ENCODE data around the gene CSNK1G1. TPM values are rescaled to one million over a fixed set of nuclear protein-coding genes. Genes with fewer than 3 reads are reported as not detected.

The CSNK1G1 gene
- total and polyA plus RNA-seq, 2 of the 4 experiments (the other 2 are of a cell fraction): 7.4 to 29.4 TPM

GRCh38 chr15:64354688-64355344 is 1.2 kb downstream of the CSNK1G1 start:
- peak overlapping the region; percentile 94 for H2AFZ ChIP-seq (replicated peaks; ENCODE audit: low read length, poor library complexity)
- peak overlapping the region; percentile 93 for H3K23ac ChIP-seq (ENCODE audit: low read depth, low read length)
- H2AK5ac ChIP-seq (ENCODE audit: low read depth, low read length): peak overlapping the region; percentile 33; the same call in 1 of the 2 replicates
- 0 out of 2 replicates have a peak overlapping the region, but pooled peaks have one; percentile 27 for H3K56ac ChIP-seq (ENCODE audit: extremely low read depth, insufficient read depth, low read length)
- H4K5ac ChIP-seq (ENCODE audit: low read depth, low read length): peak overlapping the region; percentile 81; the same call in 1 of the 2 replicates
- H3K18ac ChIP-seq (ENCODE audit: low read depth, low read length): peak overlapping the region; percentile 60; the same call in 1 of the 2 replicates
- H3K4me3 ChIP-seq (ENCODE audit: insufficient read depth, low read depth, low read length): peak overlapping the region; percentile 62
- intact Hi-C loops (cut with micrococcal nuclease) (no loop called here), in situ Hi-C loops (cut with MboI; ENCODE audit: low sequenced_read_pairs) (no loop called here), dilution Hi-C loops (cut with HindIII; ENCODE audit: low sequenced_read_pairs, unreplicated experiment) (no loop called here)
- ChIA-PET CTCF (no interaction called here), POLR2A (ENCODE audit: unreplicated experiment) (no interaction called here)
- H2AK9ac ChIP-seq (replicated peaks; ENCODE audit: low read depth, low read length, poor library complexity): peak overlapping the region; percentile 94
- H3K4me2 ChIP-seq (ENCODE audit: low read depth, low read length): peak overlapping the region; percentile 100
- no TSS peak for BruUV-seq (replicated peaks)
- peak overlapping the region; percentile 45; the same call in 1 of the 2 replicates for H4K91ac ChIP-seq (ENCODE audit: insufficient read depth, low read depth, low read length)
- peaks cover 2% of the 10 kb centered on the region; the same call in 1 of the 2 replicates for H3K4me1 ChIP-seq (ENCODE audit: control insufficient read depth, insufficient read depth, low read length)
- H3K9me3 ChIP-seq (ENCODE audit: control insufficient read depth, insufficient read depth, low read length): no peaks in the 10 kb centered on the region
- H3K9ac ChIP-seq (ENCODE audit: low read depth, low read length): peak overlapping the region; percentile 93
- no peaks in the 10 kb centered on the region for H3K9me1 ChIP-seq (ENCODE audit: insufficient read depth, low read length)
- H2BK120ac ChIP-seq (ENCODE audit: low read depth, low read length): 0 out of 2 replicates have a peak overlapping the region, but pooled peaks have one; percentile 20
- no peaks in the 10 kb centered on the region for H3K36me3 ChIP-seq (ENCODE audit: control insufficient read depth, insufficient read depth, low read length)
- peak overlapping the region; percentile 76 for H3K4ac ChIP-seq (ENCODE audit: low read depth, low read length)
- H4K8ac ChIP-seq (ENCODE audit: low read depth in 2 of 2, low read length in 2 of 2): peak overlapping the region in 1 of 2 experiments; percentile 77; a peak in 2 of 4 replicates
- no peak for ATAC-seq (ENCODE audit: low read depth)
- TF ChIP-seq ELK1 (IDR thresholded peaks at IDR 0.05; ENCODE audit: borderline replicate concordance, low read depth, low read length): no peak
- no peak for TF ChIP-seq MXI1 (IDR thresholded peaks at IDR 0.05; ENCODE audit: borderline replicate concordance, low read depth, low read length)
- no peak for TF ChIP-seq NFE2L2 (IDR thresholded peaks at IDR 0.05; ENCODE audit: low read depth, low read length)
- no peak for TF ChIP-seq RAD21 (IDR thresholded peaks at IDR 0.05; ENCODE audit: low read length)
- TF ChIP-seq MAZ (IDR thresholded peaks at IDR 0.05; ENCODE audit: borderline replicate concordance, low read depth, low read length): no peak
- TF ChIP-seq FOS (IDR thresholded peaks at IDR 0.05; ENCODE audit: low read depth, low read length): no peak
- TF ChIP-seq, protein P1, sequence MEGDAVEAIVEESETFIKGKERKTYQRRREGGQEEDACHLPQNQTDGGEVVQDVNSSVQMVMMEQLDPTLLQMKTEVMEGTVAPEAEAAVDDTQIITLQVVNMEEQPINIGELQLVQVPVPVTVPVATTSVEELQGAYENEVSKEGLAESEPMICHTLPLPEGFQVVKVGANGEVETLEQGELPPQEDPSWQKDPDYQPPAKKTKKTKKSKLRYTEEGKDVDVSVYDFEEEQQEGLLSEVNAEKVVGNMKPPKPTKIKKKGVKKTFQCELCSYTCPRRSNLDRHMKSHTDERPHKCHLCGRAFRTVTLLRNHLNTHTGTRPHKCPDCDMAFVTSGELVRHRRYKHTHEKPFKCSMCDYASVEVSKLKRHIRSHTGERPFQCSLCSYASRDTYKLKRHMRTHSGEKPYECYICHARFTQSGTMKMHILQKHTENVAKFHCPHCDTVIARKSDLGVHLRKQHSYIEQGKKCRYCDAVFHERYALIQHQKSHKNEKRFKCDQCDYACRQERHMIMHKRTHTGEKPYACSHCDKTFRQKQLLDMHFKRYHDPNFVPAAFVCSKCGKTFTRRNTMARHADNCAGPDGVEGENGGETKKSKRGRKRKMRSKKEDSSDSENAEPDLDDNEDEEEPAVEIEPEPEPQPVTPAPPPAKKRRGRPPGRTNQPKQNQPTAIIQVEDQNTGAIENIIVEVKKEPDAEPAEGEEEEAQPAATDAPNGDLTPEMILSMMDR (conservative IDR thresholded peaks at IDR 0.05; ENCODE audit: low read depth, low read length): no peak
- no peak for TF ChIP-seq CHD1 (IDR thresholded peaks at IDR 0.05; ENCODE audit: low read depth, low read length)
- no peak for TF ChIP-seq MAFK (IDR thresholded peaks at IDR 0.05; ENCODE audit: low read depth, low read length)
- no peak for TF ChIP-seq RFX5 (IDR thresholded peaks at IDR 0.05; ENCODE audit: low read depth, low read length)
- TF ChIP-seq BHLHE40 (IDR thresholded peaks at IDR 0.05; ENCODE audit: low read depth, low read length): no peak
- TF ChIP-seq CEBPB (IDR thresholded peaks at IDR 0.05; ENCODE audit: low read depth, low read length): no peak
- TF ChIP-seq POLR2A (IDR thresholded peaks at IDR 0.05; ENCODE audit: low read depth, low read length): no peak
- no peak for TF ChIP-seq USF2 (IDR thresholded peaks at IDR 0.05; ENCODE audit: low read depth, low read length)
- no peak for TF ChIP-seq RCOR1 (IDR thresholded peaks at IDR 0.05; ENCODE audit: insufficient replicate concordance, low read length)
- H2BK5ac ChIP-seq (ENCODE audit: low read depth, low read length, poor library complexity, severe bottlenecking): peak overlapping the region; percentile 76
- H2BK15ac ChIP-seq (ENCODE audit: low read depth, low read length): no peak overlapping the region
- no peak for DNase-seq
- H2BK20ac ChIP-seq (ENCODE audit: low read depth, low read length): no peak overlapping the region
- H3K27ac ChIP-seq (ENCODE audit: insufficient read depth, low read length): peak overlapping the region; percentile 78
- peak overlapping the region; percentile 74 for H3K14ac ChIP-seq (replicated peaks; ENCODE audit: low read depth, low read length)
- H4K20me1 ChIP-seq (ENCODE audit: insufficient read depth, low read length): no peaks in the 10 kb centered on the region; the same call in 1 of the 2 replicates
- no CpG with 5 or more reads among the region's 5 CpGs for WGBS, 2 experiments (ENCODE audit: extremely low coverage in 2 of 2, insufficient read length in 1 of 2)
- no peaks in the 10 kb centered on the region for H3K27me3 ChIP-seq (ENCODE audit: control insufficient read depth, insufficient read depth, low read length)
- H3K79me1 ChIP-seq (ENCODE audit: low read depth in 1 of 2, low read length in 2 of 2): peaks cover 0 to 24% of the 10 kb centered on the region in 2 experiments; a peak in 2 of 4 replicates
